OCI-LY7 (cell line): ENCODE measurements around the gene MAN1C1. TPM values are rescaled to one million over a fixed set of nuclear protein-coding genes. Genes with fewer than 3 reads are reported as not detected.

Experiments
- BruUV-seq: library from RNA; stranded (reverse); fragments of 400-500 nt; replicated peaks from 2 replicates; lab custom pipeline; 2021; lab: Mats Ljungman, UMichigan
- CTCF ChIA-PET: fragments of 300-600 bp; sonication (Branson Sonifier 250); formaldehyde crosslinking; loops from one replicate; lab custom pipeline; 2022; ENCODE audit warnings: antibody characterized with exemption; ENCODE audit not compliant: unreplicated experiment; lab: Charles Lee
- POLR2A ChIA-PET: fragments of 300-600 bp; sonication (Branson Sonifier 250); formaldehyde crosslinking; loops from one replicate; lab custom pipeline; 2022; ENCODE audit warnings: antibody characterized with exemption; lab: Charles Lee
- DNase-seq: peaks from one replicate; pipeline ENCODE4 v3.0.0-alpha.2; 2015; ENCODE audit warnings: low spot score
- H2AFZ ChIP-seq: fragments of 200-600 bp; sonication (generic), shearing (Covaris generic); 2 replicates; pipeline ENCODE4 v1.6.1; 2014; ENCODE audit warnings: mild to moderate bottlenecking, antibody characterized with exemption, low read length, moderate library complexity
- H3K27ac ChIP-seq: fragments of 200-600 bp; sonication (generic); 2 replicates; pipeline ENCODE4 v1.5.1; 2014; ENCODE audit warnings: mixed run types, low read depth, mild to moderate bottlenecking, moderate library complexity, low read length, inconsistent platforms; ENCODE audit not compliant: poor library complexity, severe bottlenecking
- H3K36me3 ChIP-seq: fragments of 200-600 bp; sonication (generic); 2 replicates; pipeline ENCODE4 v1.6.1; 2014; ENCODE audit warnings: mild to moderate bottlenecking, antibody characterized with exemption, low read length, moderate library complexity, mixed read lengths; ENCODE audit not compliant: insufficient read depth
- H3K4me1 ChIP-seq: fragments of 200-600 bp; sonication (generic); 2 replicates; pipeline ENCODE4 v1.5.1; 2014; ENCODE audit warnings: mild to moderate bottlenecking, low read length; ENCODE audit not compliant: insufficient read depth, poor library complexity, severe bottlenecking
- H3K4me2 ChIP-seq: fragments of 200-600 bp; sonication (generic); 2 replicates; pipeline ENCODE4 v1.6.1; 2014; ENCODE audit warnings: mild to moderate bottlenecking, low read length
- H3K4me3 ChIP-seq: fragments of 200-600 bp; sonication (generic); 2 replicates; pipeline ENCODE4 v1.5.1; 2014; ENCODE audit warnings: mild to moderate bottlenecking, low read depth, low read length; ENCODE audit not compliant: poor library complexity, severe bottlenecking
- H3K79me2 ChIP-seq: fragments of 200-600 bp; sonication (generic); 2 replicates; pipeline ENCODE4 v1.6.1; 2016; ENCODE audit warnings: low read depth, mild to moderate bottlenecking, low read length, moderate library complexity, mixed read lengths; ENCODE audit not compliant: insufficient read depth
- H3K9me2 ChIP-seq: fragments of 200-600 bp; sonication (generic); 2 replicates; pipeline ENCODE4 v1.6.1; 2016; ENCODE audit warnings: mild to moderate bottlenecking, low read length, mixed read lengths; ENCODE audit not compliant: insufficient read depth
- H3K9me3 ChIP-seq: fragments of 200-600 bp; sonication (generic); 2 replicates; pipeline ENCODE4 v1.6.1; 2014; ENCODE audit warnings: mild to moderate bottlenecking, mixed run types, low read length, mixed read lengths
- H4K20me1 ChIP-seq: fragments of 200-600 bp; sonication (generic); 2 replicates; pipeline ENCODE4 v1.6.1; 2014; ENCODE audit warnings: mild to moderate bottlenecking, antibody characterized with exemption, low read length, moderate library complexity, mixed read lengths; ENCODE audit not compliant: insufficient read depth
- CTCF ChIP-seq: fragments of 200-600 bp; sonication (generic); conservative IDR thresholded peaks from 2 replicates; pipeline ENCODE4 v1.5.1; 2014; ENCODE audit warnings: mild to moderate bottlenecking, antibody characterized with exemption, low read length, moderate library complexity, mixed read lengths
- EZH2phosphoT487 ChIP-seq: fragments of 200-600 bp; sonication (generic); IDR thresholded peaks from 2 replicates; pipeline ENCODE4 v1.6.1; 2018; ENCODE audit warnings: low read depth, borderline replicate concordance, mild to moderate bottlenecking, mixed run types, antibody characterized with exemption, low read length, moderate library complexity, mixed read lengths
- intact Hi-C: fragments of 100-400 bp; cut with micrococcal nuclease; formaldehyde crosslinking; loops from one replicate; pipeline ENCODE4 v1.10.0; 2022; ENCODE audit not compliant: unreplicated experiment
- total RNA-seq, 2 experiments: library from RNA; depleted of rRNA in 1 of 2; stranded (reverse); fragments of >200 nt in 1 of 2; shearing (Covaris generic) in 1 of 2; gene quantifications; 2 replicates each; pipeline ENCODE4 v1.2.3, GENCODE V29; 2014 to 2022

Gene MAN1C1
- total RNA-seq, 2 experiments from 2014 or later: 3.0 to 4.9 TPM

GRCh38 chr1:25583519-25584370, 32.8 kb upstream of the MAN1C1 start:
- Histone ChIP-seq H4K20me1 (no peaks in the 10 kb centered on the region), H3K9me3 (no peaks in the 10 kb centered on the region), H3K9me2 (no peaks in the 10 kb centered on the region), H3K36me3 (no peaks in the 10 kb centered on the region), H3K4me1 (peaks cover 68% of the 10 kb centered on the region), H3K4me3 (no peak overlapping the region), H3K79me2 (no peaks in the 10 kb centered on the region), H3K4me2 (peak overlapping the region; percentile 52), H2AFZ (peak overlapping the region; percentile 61; the same call in 1 of the 2 replicates), H3K27ac (peak overlapping the region; percentile 82)
- ChIA-PET POLR2A (interaction anchor here (1.2 kb wide), 1 partner anchor 20 kb away, joined by 4 read pairs; no protein-coding TSS in a partner anchor), CTCF (no interaction called here)
- no TSS peak for BruUV-seq
- no peak for DNase-seq
- intact Hi-C loops: no loop called here
- no peak for TF ChIP-seq CTCF
- no peak for TF ChIP-seq EZH2phosphoT487

GRCh38 chr1:25586181-25586588, 30.4 kb upstream of the MAN1C1 start:
- BruUV-seq: no TSS peak
- TF ChIP-seq EZH2phosphoT487: no peak
- no peak for TF ChIP-seq CTCF
- H3K4me1 ChIP-seq: peaks cover 79% of the 10 kb centered on the region

More at GRCh38 chr1:25586181-25586588, 30.4 kb upstream of the MAN1C1 start:
- intact Hi-C loops: no loop called here
- Histone ChIP-seq H2AFZ (peak overlapping the region; percentile 10; the same call in 1 of the 2 replicates), H3K79me2 (no peaks in the 10 kb centered on the region), H3K4me3 (peak overlapping the region; percentile 16), H3K27ac (peak overlapping the region; percentile 82), H3K9me3 (no peaks in the 10 kb centered on the region), H3K36me3 (no peaks in the 10 kb centered on the region), H3K4me2 (peak overlapping the region; percentile 64), H3K9me2 (no peaks in the 10 kb centered on the region), H4K20me1 (no peaks in the 10 kb centered on the region)
- no peak for DNase-seq
- CTCF ChIA-PET: no interaction called here
- POLR2A ChIA-PET: interaction anchor here (1.5 kb wide), 1 partner anchor 20 kb away, joined by 3 read pairs; no protein-coding TSS in a partner anchor
